Right atrium auricular region (tissue), 2 donors: ENCODE measurements around the gene WWOX. TPM values are rescaled to one million over a fixed set of nuclear protein-coding genes. Genes with fewer than 3 reads are reported as not detected.
"Not testable (repeated sequence)": the region's sequence is repeated elsewhere in the genome, so short reads cannot be mapped to it uniquely, and the experiment has no call there.

Source experiments
- DNase-seq: peaks from one replicate; pipeline ENCODE4 v3.0.0-alpha.2; 2019; ENCODE audit warnings: low spot score
- H3K27ac ChIP-seq, 2 donors: fragments of 200-600 bp; sonication (generic); 1 replicate in 1 of 2; 2 replicates in 1 of 2; pipeline ENCODE4 v1.5.1; 2016 to 2019
- H3K27me3 ChIP-seq, 2 donors: fragments of 200-600 bp; sonication (generic); one replicate each; pipeline versions ENCODE4 v1.5.1 to v1.6.0; 2017 to 2019
- H3K36me3 ChIP-seq: fragments of 200-600 bp; sonication (generic); one replicate; pipeline ENCODE4 v1.5.1; 2016
- H3K4me1 ChIP-seq, 2 donors: fragments of 200-600 bp; sonication (generic); one replicate each; pipeline versions ENCODE4 v1.5.1 to v1.6.0; 2017 to 2019
- H3K4me3 ChIP-seq, 2 donors: fragments of 200-600 bp; sonication (generic); 1 replicate in 1 of 2; 2 replicates in 1 of 2; pipeline ENCODE4 v1.5.1; 2017 to 2019; ENCODE audit warnings: mild to moderate bottlenecking in 1 of 2, moderate library complexity in 1 of 2
- H3K9me3 ChIP-seq, 2 donors: fragments of 200-600 bp; sonication (generic); one replicate each; pipeline ENCODE4 v1.5.1; 2019
- total RNA-seq, 2 donors: library from RNA; depleted of rRNA; stranded (reverse); fragments of >200 nt; gene quantifications; one replicate each; pipeline ENCODE4 v1.1.0, GENCODE V29; 2016
- TF ChIP-seq, protein P1 (sequence below), 2 donors: fragments of 200-600 bp; sonication (generic); IDR thresholded peaks; one replicate each; pipeline ENCODE4 v1.5.1; 2019; ENCODE audit warnings: antibody characterized with exemption in 2 of 2

The WWOX gene
- total RNA-seq, 2 donors from 2014 or later = 14.8 to 20.8 TPM

DNA sequence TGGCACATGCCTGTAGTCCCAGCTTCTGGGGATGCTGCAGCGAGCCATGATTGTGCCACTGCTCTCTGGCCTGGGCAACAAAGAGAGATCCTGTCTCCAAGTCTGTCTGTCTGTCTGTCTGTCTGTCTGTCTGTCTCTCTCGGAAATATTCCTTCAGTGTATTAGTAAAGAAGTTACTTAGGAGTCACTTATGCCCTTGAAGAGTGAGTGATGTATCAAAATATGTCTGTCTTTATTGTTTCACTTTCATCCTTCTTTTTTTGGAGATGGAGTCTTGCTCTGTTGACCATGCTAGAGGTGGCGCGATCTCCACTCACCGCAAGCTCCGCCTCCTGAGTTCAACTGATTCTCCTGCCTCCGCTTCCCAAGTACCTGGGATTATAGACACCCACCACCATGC is 410.5 kb downstream of the WWOX start:
- Histone ChIP-seq H3K9me3 (no peaks in the 10 kb centered on the region), H3K36me3 (no peaks in the 10 kb centered on the region), H3K4me1 (peaks cover 0 to 11% of the 10 kb centered on the region in 2 donors), H3K4me3 (no peak overlapping the region), H3K27me3 (no peaks in the 10 kb centered on the region), H3K27ac (no peak overlapping the region)
- DNase-seq = no peak
- TF ChIP-seq, protein P1, sequence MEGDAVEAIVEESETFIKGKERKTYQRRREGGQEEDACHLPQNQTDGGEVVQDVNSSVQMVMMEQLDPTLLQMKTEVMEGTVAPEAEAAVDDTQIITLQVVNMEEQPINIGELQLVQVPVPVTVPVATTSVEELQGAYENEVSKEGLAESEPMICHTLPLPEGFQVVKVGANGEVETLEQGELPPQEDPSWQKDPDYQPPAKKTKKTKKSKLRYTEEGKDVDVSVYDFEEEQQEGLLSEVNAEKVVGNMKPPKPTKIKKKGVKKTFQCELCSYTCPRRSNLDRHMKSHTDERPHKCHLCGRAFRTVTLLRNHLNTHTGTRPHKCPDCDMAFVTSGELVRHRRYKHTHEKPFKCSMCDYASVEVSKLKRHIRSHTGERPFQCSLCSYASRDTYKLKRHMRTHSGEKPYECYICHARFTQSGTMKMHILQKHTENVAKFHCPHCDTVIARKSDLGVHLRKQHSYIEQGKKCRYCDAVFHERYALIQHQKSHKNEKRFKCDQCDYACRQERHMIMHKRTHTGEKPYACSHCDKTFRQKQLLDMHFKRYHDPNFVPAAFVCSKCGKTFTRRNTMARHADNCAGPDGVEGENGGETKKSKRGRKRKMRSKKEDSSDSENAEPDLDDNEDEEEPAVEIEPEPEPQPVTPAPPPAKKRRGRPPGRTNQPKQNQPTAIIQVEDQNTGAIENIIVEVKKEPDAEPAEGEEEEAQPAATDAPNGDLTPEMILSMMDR (IDR thresholded peaks at IDR 0.05) = no peak

DNA sequence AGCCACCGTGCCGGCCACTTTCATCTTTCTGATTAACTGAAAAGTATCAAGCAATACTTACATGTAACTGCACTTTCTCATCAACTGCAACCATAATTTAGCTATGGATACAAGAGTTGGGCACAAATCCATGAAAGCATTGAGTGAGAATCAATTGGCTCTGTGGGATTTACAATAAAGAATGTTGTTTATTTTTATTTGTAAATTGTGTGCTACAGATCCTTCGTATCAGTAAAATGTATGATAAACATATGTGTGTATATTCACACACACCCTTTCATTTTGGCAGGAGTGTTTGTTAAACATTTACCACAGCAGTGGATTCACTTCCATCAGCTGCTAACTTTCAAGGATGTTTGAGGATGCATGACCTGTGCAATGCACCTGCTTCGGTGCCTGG is 411.0 kb downstream of the WWOX start:
- Histone ChIP-seq H3K36me3 (no peaks in the 10 kb centered on the region), H3K9me3 (no peaks in the 10 kb centered on the region), H3K27me3 (no peaks in the 10 kb centered on the region), H3K27ac (no peak overlapping the region), H3K4me1 (peaks cover 0 to 6% of the 10 kb centered on the region in 2 donors), H3K4me3 (no peak overlapping the region)
- DNase-seq = no peak
- TF ChIP-seq, protein P1 (IDR thresholded peaks at IDR 0.05) = no peak

DNA sequence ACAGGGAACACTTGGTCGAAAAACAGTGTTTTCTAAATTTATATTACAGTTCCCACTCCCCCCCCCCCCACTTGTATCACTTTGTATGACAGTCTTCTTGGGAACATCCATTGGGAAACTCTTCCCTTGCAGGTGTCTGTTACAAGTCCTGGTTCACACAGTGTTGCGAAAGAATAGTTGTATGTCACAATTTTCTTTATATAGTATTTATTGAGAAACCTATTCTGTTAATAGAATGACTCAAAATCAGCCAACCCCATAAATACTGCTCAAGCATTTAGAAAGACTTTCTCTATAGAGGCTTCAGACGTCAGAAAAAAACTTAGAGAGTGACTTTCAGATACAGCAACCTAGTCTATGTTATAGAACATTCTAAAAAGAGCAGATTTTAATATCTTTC is 414.4 kb downstream of the WWOX start:
- DNase-seq = no peak
- no peaks in the 10 kb centered on the region for H3K36me3 ChIP-seq
- TF ChIP-seq, protein P1 (IDR thresholded peaks at IDR 0.05) = no peak

DNA sequence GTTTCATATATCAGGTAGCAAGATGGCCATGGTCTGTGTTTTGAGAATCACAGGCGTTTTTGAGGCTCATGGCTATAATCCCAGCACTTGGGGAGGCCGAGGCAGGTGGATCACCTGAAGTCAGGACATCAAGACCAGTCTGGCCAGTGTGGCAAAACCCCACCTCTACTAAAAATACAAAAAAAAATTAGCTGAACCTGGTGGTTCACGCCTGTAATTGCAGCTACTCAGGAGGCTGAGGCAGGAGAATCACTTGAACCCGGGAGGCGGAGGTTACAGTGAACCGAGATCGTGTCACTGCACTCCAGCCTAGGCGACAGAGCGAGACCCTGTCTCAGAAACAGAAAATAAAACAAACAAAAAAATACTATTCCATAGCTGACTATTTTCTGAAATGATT is 415.4 kb downstream of the WWOX start:
- H3K4me1 ChIP-seq, H3K27me3 ChIP-seq, DNase-seq: not testable (repeated sequence)

More for the DNA sequence above, 414.4 kb downstream of the WWOX start:
- H3K4me3 ChIP-seq = no peak overlapping the region
- H3K27ac ChIP-seq = no peak overlapping the region
- H3K9me3 ChIP-seq = no peaks in the 10 kb centered on the region
- H3K27me3 ChIP-seq = no peaks in the 10 kb centered on the region
- no peaks in the 10 kb centered on the region for H3K4me1 ChIP-seq

DNA sequence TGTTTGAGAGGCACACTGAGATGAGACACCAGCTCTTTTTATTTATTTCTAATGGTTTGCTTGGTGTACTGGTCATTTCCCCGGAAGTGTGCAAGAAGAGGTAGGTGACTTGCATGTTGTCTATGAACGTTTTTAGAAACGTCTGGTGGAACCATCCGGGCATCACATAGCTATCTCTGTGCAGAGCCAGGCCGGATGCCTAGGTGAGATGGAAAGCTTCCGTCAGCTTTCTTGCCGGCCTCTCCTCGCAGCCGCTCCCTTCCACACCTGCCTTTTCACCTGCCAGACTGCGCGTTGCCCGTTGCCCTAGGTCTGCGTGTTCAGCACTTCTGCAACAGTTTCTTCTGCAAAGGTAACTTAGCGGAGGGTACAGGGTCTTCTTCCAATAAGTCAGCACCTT is 416.0 kb downstream of the WWOX start:
- no peak for DNase-seq
- Histone ChIP-seq H3K27me3 (no peaks in the 10 kb centered on the region), H3K9me3 (no peaks in the 10 kb centered on the region), H3K4me1 (no peaks in the 10 kb centered on the region), H3K36me3 (no peaks in the 10 kb centered on the region), H3K4me3 (no peak overlapping the region), H3K27ac (no peak overlapping the region)
- TF ChIP-seq, protein P1 (IDR thresholded peaks at IDR 0.05) = no peak

More for the DNA sequence above, 415.4 kb downstream of the WWOX start:
- H3K4me3 ChIP-seq, H3K36me3 ChIP-seq, H3K9me3 ChIP-seq, H3K27ac ChIP-seq: not testable (repeated sequence)

DNA sequence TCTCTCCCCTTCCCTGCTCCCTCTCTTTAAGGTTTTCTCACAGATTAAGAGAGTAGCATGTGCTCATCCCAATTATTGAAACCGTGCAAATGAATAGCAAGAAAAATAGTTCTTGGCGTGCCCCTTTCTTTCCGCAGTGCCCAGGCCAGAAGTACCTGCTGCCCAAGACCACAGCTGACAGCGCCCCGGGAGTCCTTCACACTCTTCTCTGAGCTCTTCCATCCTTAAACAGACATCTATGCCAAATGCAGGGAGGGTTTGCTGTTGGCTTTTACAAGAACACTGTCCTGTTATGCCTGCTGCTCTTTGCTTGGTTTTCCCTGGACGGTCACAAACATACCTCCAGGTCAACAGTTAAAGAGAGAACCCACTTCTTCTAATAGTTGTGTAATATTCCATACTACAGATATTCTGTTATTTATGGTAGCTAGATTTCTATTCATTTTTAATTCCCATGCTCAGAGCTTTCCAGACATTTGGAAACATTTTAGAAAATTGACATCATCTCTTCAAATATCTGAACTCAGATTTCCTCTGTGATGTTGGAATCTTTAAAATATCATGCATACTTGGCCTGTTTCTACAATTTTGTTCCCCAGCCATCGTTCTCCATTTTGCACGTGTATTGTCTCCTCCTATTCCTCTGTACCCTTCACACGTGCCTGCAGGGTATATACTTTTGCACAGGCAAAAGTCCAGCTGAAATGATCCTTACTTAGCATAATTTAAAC is 416.7 kb downstream of the WWOX start:
- no peak for DNase-seq
- Histone ChIP-seq H3K27ac (no peak overlapping the region), H3K27me3 (no peaks in the 10 kb centered on the region), H3K36me3 (no peaks in the 10 kb centered on the region), H3K4me3 (no peak overlapping the region), H3K4me1 (no peaks in the 10 kb centered on the region), H3K9me3 (no peaks in the 10 kb centered on the region)
- TF ChIP-seq, protein P1 (IDR thresholded peaks at IDR 0.05) = no peak
